GM18951 (cell line): ENCODE measurements around the gene C10orf120.

Source experiments
- POLR2A ChIP-seq: IDR thresholded peaks from 4 replicates; pipeline ENCODE4 v1.6.1; 2011; ENCODE audit warnings: mild to moderate bottlenecking; ENCODE audit not compliant: insufficient read length, insufficient read depth; ENCODE audit errors: extremely low read depth
- in situ Hi-C: fragments of 300-500 bp; cut with MboI; formaldehyde crosslinking; loops from one replicate; pipeline ENCODE4 v1.12.0; 2022; ENCODE audit warnings: low sequenced_read_pairs, mixed read lengths, inconsistent platforms; ENCODE audit not compliant: unreplicated experiment

The C10orf120 gene

GRCh38 chr10:122715576-122715975, 15.9 kb upstream of the C10orf120 start:
- in situ Hi-C loops = no loop called here
- no peak for TF ChIP-seq POLR2A

GRCh38 chr10:122713091-122713885, 13.6 kb upstream of the C10orf120 start:
- no peak for TF ChIP-seq POLR2A
- in situ Hi-C loops = no loop called here

GRCh38 chr10:122710576-122710975, 10.9 kb upstream of the C10orf120 start:
- in situ Hi-C loops = no loop called here
- no peak for TF ChIP-seq POLR2A

GRCh38 chr10:122709971-122710370, 10.3 kb upstream of the C10orf120 start:
- in situ Hi-C loops = no loop called here
- TF ChIP-seq POLR2A = no peak

- TF ChIP-seq POLR2A = no peak
- in situ Hi-C loops = no loop called here
Measured at GRCh38 chr10:122707535-122707934, 7.9 kb upstream of the C10orf120 start.

- no peak for TF ChIP-seq POLR2A
- in situ Hi-C loops = no loop called here
Measured at GRCh38 chr10:122706947-122707346, 7.3 kb upstream of the C10orf120 start.

- in situ Hi-C loops = no loop called here
- no peak for TF ChIP-seq POLR2A
Measured at GRCh38 chr10:122706467-122706866, 6.8 kb upstream of the C10orf120 start.

- TF ChIP-seq POLR2A = no peak
- in situ Hi-C loops = no loop called here
Measured at GRCh38 chr10:122703483-122704448, 4.1 kb upstream of the C10orf120 start.

- in situ Hi-C loops = no loop called here
- TF ChIP-seq POLR2A = no peak
Measured at GRCh38 chr10:122702275-122702674, 2.6 kb upstream of the C10orf120 start.

GRCh38 chr10:122701652-122702051, 2.0 kb upstream of the C10orf120 start:
- in situ Hi-C loops = no loop called here
- no peak for TF ChIP-seq POLR2A

GRCh38 chr10:122696687-122697086, 3.0 kb downstream of the C10orf120 start:
- TF ChIP-seq POLR2A = no peak
- in situ Hi-C loops = no loop called here

- TF ChIP-seq POLR2A = no peak
- in situ Hi-C loops = no loop called here
Measured at GRCh38 chr10:122692744-122693143, 6.9 kb downstream of the C10orf120 start.

- in situ Hi-C loops = no loop called here
- TF ChIP-seq POLR2A = no peak
Measured at GRCh38 chr10:122689146-122689820, 10.4 kb downstream of the C10orf120 start.
